Subcutaneous abdominal adipose tissue (tissue), 5 donors: Measurements from ENCODE around the gene KCNJ6.

Source experiments
- H3K27ac ChIP-seq: one replicate; pipeline ENCODE4 v1.7.0; 2013; ENCODE audit warnings: low read depth, mild to moderate bottlenecking, inconsistent platforms, low read length, moderate library complexity
- H3K27me3 ChIP-seq, 5 donors: one replicate each; pipeline ENCODE4 v1.7.0; 2013; ENCODE audit warnings: low read length in 5 of 5, inconsistent platforms in 1 of 5; ENCODE audit not compliant: control insufficient read depth in 5 of 5, insufficient read depth in 4 of 5
- H3K36me3 ChIP-seq, 5 donors: one replicate each; pipeline ENCODE4 v1.7.0; 2013; ENCODE audit warnings: low read length in 5 of 5; ENCODE audit not compliant: control insufficient read depth in 5 of 5, insufficient read depth in 5 of 5
- H3K4me1 ChIP-seq, 5 donors: one replicate each; pipeline ENCODE4 v1.7.0; 2013; ENCODE audit warnings: low read length in 5 of 5, mild to moderate bottlenecking in 3 of 5, moderate library complexity in 1 of 5; ENCODE audit not compliant: control insufficient read depth in 5 of 5, insufficient read depth in 5 of 5
- H3K4me3 ChIP-seq, 5 donors: one replicate each; pipeline ENCODE4 v1.7.0; 2013; ENCODE audit warnings: low read length in 5 of 5, low read depth in 1 of 5
- H3K9ac ChIP-seq, 5 donors: one replicate each; pipeline ENCODE4 v1.7.0; 2013; ENCODE audit warnings: low read length in 5 of 5, mild to moderate bottlenecking in 4 of 5, moderate library complexity in 3 of 5
- H3K9me3 ChIP-seq, 5 donors: one replicate each; pipeline ENCODE4 v1.7.0; 2013; ENCODE audit warnings: low read length in 5 of 5; ENCODE audit not compliant: control insufficient read depth in 5 of 5
- donor health status: healthy.
- donor health status: healthy.
- donor health status: healthy.
- donor health status: healthy.
- donor health status: healthy.

Gene KCNJ6

GRCh38 chr21:37916310-37917051 lies at the start of gene KCNJ6:
Gene KCNJ6 (minus strand): TSS chr21:37916457. CDS start chr21:37840682, 75,775 bp downstream.
- H3K9ac ChIP-seq = no peak within 1 kb of the TSS
- H3K4me3 ChIP-seq = peak within 1 kb of the TSS in 1 of 5 donors; percentile 16
- peaks cover 0 to 13% (median 11%) of the 10 kb centered on the region in 5 donors for H3K4me1 ChIP-seq
- peaks cover 27 to 53% (median 43%) of the 10 kb centered on the region in 5 donors for H3K27me3 ChIP-seq
- H3K27ac ChIP-seq = no peak within 1 kb of the TSS
- H3K36me3 ChIP-seq = no peaks in the 10 kb centered on the region
- peaks cover 0 to 2% (median 0%) of the 10 kb centered on the region in 5 donors for H3K9me3 ChIP-seq

DNA sequence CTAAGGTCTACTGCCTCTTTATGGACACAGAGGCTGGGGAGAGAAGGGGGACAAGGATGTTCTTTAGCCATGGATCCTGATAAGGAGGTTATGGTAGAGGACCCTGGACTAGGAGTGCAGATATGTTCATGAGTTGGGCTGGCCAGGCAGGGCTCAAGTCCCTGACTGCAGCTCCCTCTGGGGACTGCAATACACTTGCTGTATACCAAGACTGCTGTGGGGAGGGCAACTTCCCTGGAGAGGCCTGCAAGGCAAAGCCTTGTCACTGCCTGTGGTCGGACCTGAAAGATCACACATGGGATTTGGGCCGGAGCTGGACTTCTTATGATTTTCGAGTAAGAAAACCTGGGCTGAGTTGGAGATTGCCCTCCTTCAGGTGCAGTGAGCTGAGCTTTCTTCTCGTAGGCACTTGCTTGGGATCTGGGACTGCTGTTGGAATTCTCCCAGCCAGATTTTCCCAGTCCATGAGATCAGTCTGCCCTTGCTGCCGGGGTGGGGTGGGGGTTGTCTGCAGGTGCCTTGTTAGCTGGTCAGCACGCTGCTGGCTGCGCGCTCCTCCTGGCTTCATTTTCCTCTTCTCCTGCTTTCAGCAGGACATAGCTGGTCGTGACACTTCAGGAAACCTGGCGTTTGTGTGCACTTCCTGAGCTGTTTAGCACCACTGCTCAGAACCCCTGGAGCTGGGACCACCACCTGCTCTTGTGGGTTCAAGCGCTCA lies 49.0 kb upstream of the KCNJ6 start:
- Histone ChIP-seq H3K9me3 (no peaks in the 10 kb centered on the region), H3K4me3 (no peak overlapping the region), H3K27ac (no peak overlapping the region), H3K36me3 (no peaks in the 10 kb centered on the region), H3K9ac (no peak overlapping the region), H3K27me3 (peaks cover 3 to 6% (median 4%) of the 10 kb centered on the region in 5 donors), H3K4me1 (no peaks in the 10 kb centered on the region)

GRCh38 chr21:37958537-37958936 lies 42.3 kb upstream of the KCNJ6 start:
- Histone ChIP-seq H3K27me3 (peaks cover 0 to 7% (median 0%) of the 10 kb centered on the region in 5 donors), H3K27ac (no peak overlapping the region), H3K4me1 (no peaks in the 10 kb centered on the region), H3K4me3 (no peak overlapping the region), H3K9ac (no peak overlapping the region), H3K36me3 (no peaks in the 10 kb centered on the region), H3K9me3 (no peaks in the 10 kb centered on the region)

DNA sequence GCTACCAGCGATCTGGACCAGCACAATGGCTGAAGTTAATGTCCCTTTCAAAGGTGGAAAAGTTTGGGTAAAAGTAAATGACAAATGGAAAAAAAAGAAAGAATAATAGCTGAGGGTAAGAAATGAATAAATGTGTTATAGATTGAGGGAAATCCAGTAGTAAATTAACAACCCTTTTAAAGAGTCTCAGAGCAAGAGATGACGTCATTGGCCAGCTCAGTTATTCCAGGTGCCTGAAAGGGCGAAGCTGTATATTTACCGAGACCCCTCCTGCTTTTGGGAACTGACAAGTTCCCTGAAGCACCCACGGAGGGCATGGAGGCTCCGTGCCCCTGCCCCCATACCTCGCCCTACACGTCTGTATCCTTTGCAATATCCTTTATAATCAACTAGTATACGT lies 40.5 kb upstream of the KCNJ6 start:
- H3K36me3 ChIP-seq = no peaks in the 10 kb centered on the region
- H3K9me3 ChIP-seq = no peaks in the 10 kb centered on the region
- H3K9ac ChIP-seq = no peak overlapping the region
- peaks cover 0 to 7% (median 5%) of the 10 kb centered on the region in 5 donors for H3K27me3 ChIP-seq
- H3K4me3 ChIP-seq = no peak overlapping the region
- no peak overlapping the region for H3K27ac ChIP-seq
- no peaks in the 10 kb centered on the region for H3K4me1 ChIP-seq

- no peak overlapping the region for H3K4me3 ChIP-seq
- peaks cover 0 to 7% (median 0%) of the 10 kb centered on the region in 5 donors for H3K27me3 ChIP-seq
- no peak overlapping the region for H3K27ac ChIP-seq
- H3K9me3 ChIP-seq = peaks cover 0 to under 1% (median 0%) of the 10 kb centered on the region in 5 donors
- no peak overlapping the region for H3K9ac ChIP-seq
- H3K4me1 ChIP-seq = no peaks in the 10 kb centered on the region
- H3K36me3 ChIP-seq = no peaks in the 10 kb centered on the region
Observed at GRCh38 chr21:37945036-37945435, 28.8 kb upstream of the KCNJ6 start.

DNA sequence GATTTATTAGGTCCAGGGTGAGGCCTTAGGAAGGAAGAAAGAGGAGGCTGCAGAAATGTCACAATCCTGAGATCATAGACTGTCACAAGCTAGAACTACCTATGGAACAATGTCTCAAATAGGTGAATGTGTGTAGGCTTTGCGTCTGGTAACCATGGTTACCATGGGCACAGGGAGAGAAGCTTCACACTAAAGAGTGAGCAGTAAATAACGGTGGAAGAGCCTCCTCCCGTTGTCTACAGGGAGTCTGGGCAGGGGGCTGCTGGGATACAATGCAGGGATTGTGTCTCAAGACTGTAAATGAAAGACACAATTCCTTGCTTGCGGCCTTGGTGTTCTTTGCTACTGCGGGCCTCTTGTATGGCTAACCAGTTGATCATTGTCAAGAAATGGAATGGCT lies 28.2 kb upstream of the KCNJ6 start:
- H3K4me3 ChIP-seq = no peak overlapping the region
- no peak overlapping the region for H3K27ac ChIP-seq
- H3K9ac ChIP-seq = no peak overlapping the region
- peaks cover 0 to 7% (median 0%) of the 10 kb centered on the region in 5 donors for H3K27me3 ChIP-seq
- no peaks in the 10 kb centered on the region for H3K4me1 ChIP-seq
- H3K9me3 ChIP-seq = peaks cover 0 to 4% (median 3%) of the 10 kb centered on the region in 5 donors
- H3K36me3 ChIP-seq = no peaks in the 10 kb centered on the region

DNA sequence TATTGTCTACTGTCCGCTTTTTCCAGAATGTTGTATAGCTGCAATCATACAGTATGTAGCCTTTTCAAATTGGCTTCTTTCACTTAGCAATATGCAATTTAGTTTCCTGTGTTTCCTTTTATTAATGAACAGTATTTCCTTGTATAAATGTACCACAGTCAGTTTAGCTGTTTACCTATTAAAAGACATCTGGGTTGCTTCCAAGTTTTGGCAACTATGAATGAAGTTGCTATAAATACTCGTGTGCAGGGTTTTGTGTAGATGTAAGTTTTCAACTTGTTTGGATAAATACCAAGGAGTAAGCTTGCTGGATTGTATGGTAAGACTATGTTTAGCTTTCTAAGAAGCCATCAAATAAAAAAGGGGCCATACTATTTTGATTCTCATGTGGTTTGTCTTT lies 24.4 kb upstream of the KCNJ6 start:
- Histone ChIP-seq H3K9ac (no peak overlapping the region), H3K9me3 (peaks cover 0 to 12% (median 9%) of the 10 kb centered on the region in 5 donors), H3K4me1 (no peaks in the 10 kb centered on the region), H3K27me3 (no peaks in the 10 kb centered on the region), H3K27ac (no peak overlapping the region), H3K36me3 (no peaks in the 10 kb centered on the region), H3K4me3 (no peak overlapping the region)

GRCh38 chr21:37939838-37940237 lies 23.6 kb upstream of the KCNJ6 start:
- peaks cover 0 to 12% (median 9%) of the 10 kb centered on the region in 5 donors for H3K9me3 ChIP-seq

DNA sequence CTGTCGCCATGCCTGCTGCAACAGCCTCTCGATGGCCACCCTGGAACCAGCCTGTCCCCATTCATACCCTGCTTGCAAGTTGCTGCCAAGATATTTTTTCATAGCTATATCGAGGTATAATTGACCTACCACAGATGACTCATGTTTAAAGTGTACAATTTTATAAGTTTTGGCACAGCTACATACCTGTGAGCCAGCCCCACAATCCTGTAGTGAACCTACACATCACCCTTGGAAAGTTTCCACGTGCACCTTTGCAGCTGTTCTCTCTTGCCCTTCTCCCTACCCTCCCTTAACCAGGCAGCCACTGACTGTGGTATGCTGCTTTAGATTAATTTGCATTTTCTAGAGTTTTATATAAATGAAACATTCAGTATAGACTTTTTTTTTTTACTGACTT lies 23.0 kb upstream of the KCNJ6 start:
- Histone ChIP-seq H3K9ac (no peak overlapping the region), H3K9me3 (peaks cover 0 to 12% (median 9%) of the 10 kb centered on the region in 5 donors), H3K36me3 (no peaks in the 10 kb centered on the region), H3K4me1 (no peaks in the 10 kb centered on the region), H3K27ac (no peak overlapping the region), H3K27me3 (no peaks in the 10 kb centered on the region), H3K4me3 (no peak overlapping the region)

More at GRCh38 chr21:37939838-37940237, 23.6 kb upstream of the KCNJ6 start:
- no peak overlapping the region for H3K27ac ChIP-seq
- H3K4me3 ChIP-seq = no peak overlapping the region
- no peaks in the 10 kb centered on the region for H3K36me3 ChIP-seq
- H3K4me1 ChIP-seq = no peaks in the 10 kb centered on the region
- H3K9ac ChIP-seq = no peak overlapping the region
- no peaks in the 10 kb centered on the region for H3K27me3 ChIP-seq

DNA sequence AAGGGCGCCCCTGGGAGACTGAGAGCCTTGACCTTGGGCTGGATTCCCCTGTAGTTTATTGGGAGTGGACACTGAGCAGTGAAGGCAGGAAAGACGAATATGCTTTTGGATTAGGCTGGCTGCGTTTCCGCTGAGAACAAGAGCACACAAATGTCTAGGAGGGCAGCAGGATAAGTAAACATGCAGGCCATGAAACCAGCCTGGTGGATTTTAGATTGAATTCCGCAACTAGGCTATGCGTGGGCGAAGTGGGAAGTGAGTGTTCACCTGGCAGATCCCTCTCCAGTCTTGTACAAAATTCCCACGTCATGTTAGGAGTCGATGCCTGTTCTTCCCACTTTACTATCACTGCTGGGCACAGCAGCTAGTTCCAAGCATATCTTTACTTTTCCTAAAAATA lies 21.4 kb upstream of the KCNJ6 start:
- H3K36me3 ChIP-seq = no peaks in the 10 kb centered on the region
- H3K4me3 ChIP-seq = no peak overlapping the region
- no peak overlapping the region for H3K27ac ChIP-seq
- H3K9ac ChIP-seq = no peak overlapping the region
- H3K9me3 ChIP-seq = peaks cover 6 to 19% (median 17%) of the 10 kb centered on the region in 5 donors
- H3K4me1 ChIP-seq = no peaks in the 10 kb centered on the region
- H3K27me3 ChIP-seq = no peaks in the 10 kb centered on the region
